IMR-90 (cell line): Measurements from ENCODE around the gene CWF19L2. TPM values are rescaled to one million over a fixed set of nuclear protein-coding genes. Genes with fewer than 3 reads are reported as not detected.

Experiments
- ATAC-seq: fragments of 200-7000 bp; cut with Tn5 transposase; 2 replicates; pipeline ENCODE4 v1.9.1; 2020; ENCODE audit warnings: low read depth, mild to moderate bottlenecking, moderate library complexity
- BruUV-seq: library from RNA; stranded (reverse); fragments of 400-500 nt; replicated peaks from 2 replicates; lab custom pipeline; 2021; lab: Mats Ljungman, UMichigan
- CTCF ChIA-PET: fragments of 300-600 bp; formaldehyde crosslinking; extraction: SDS; loops from one replicate; lab custom pipeline; 2021; ENCODE audit warnings: antibody characterized with exemption; lab: Yijun Ruan, JAX
- POLR2A ChIA-PET: fragments of 300-600 bp; sonication (Branson Sonifier 250); formaldehyde crosslinking; loops from one replicate; lab custom pipeline; 2022; ENCODE audit warnings: antibody characterized with exemption; ENCODE audit not compliant: unreplicated experiment; lab: Charles Lee
- DNase-seq: peaks from one replicate; pipeline ENCODE4 v3.0.0; 2013
- H2AFZ ChIP-seq: replicated peaks from 2 replicates; pipeline ENCODE3; 2013; ENCODE audit warnings: low read length, mild to moderate bottlenecking; ENCODE audit not compliant: poor library complexity
- H2AK5ac ChIP-seq: 2 replicates; pipeline ENCODE4 v1.6.1; 2013; ENCODE audit warnings: low read depth, low read length, inconsistent platforms
- H2AK9ac ChIP-seq: replicated peaks from 2 replicates; pipeline ENCODE3; 2013; ENCODE audit warnings: mild to moderate bottlenecking, low read depth, low read length, moderate library complexity; ENCODE audit not compliant: poor library complexity
- H2BK120ac ChIP-seq: 2 replicates; pipeline ENCODE4 v1.6.1; 2013; ENCODE audit warnings: low read depth, low read length, inconsistent platforms
- H2BK15ac ChIP-seq: 3 replicates; pipeline ENCODE4 v1.6.1; 2013; ENCODE audit warnings: low read depth, low read length, inconsistent platforms
- H2BK20ac ChIP-seq: 2 replicates; pipeline ENCODE4 v1.6.1; 2013; ENCODE audit warnings: low read depth, mild to moderate bottlenecking, inconsistent platforms, low read length, moderate library complexity
- H2BK5ac ChIP-seq: 2 replicates; pipeline ENCODE4 v1.6.1; 2013; ENCODE audit warnings: mild to moderate bottlenecking, low read depth, low read length, inconsistent platforms; ENCODE audit not compliant: poor library complexity, severe bottlenecking
- H3K14ac ChIP-seq: replicated peaks from 2 replicates; pipeline ENCODE4 v1.6.1; 2013; ENCODE audit warnings: low read depth, low read length, inconsistent platforms
- H3K18ac ChIP-seq: 2 replicates; pipeline ENCODE4 v1.6.1; 2013; ENCODE audit warnings: low read depth, low read length, control low read depth
- H3K23ac ChIP-seq: 2 replicates; pipeline ENCODE4 v1.6.1; 2013; ENCODE audit warnings: low read depth, low read length, inconsistent platforms
- H3K27ac ChIP-seq: 2 replicates; pipeline ENCODE4 v1.5.1; 2013; ENCODE audit warnings: mild to moderate bottlenecking, control low read depth, low read length; ENCODE audit not compliant: insufficient read depth
- H3K27me3 ChIP-seq: 2 replicates; pipeline ENCODE4 v1.6.1; 2013; ENCODE audit warnings: low read length; ENCODE audit not compliant: control insufficient read depth, insufficient read depth
- H3K36me3 ChIP-seq: 2 replicates; pipeline ENCODE4 v1.6.1; 2013; ENCODE audit warnings: low read length, mixed read lengths; ENCODE audit not compliant: control insufficient read depth, insufficient read depth
- H3K4ac ChIP-seq: 2 replicates; pipeline ENCODE4 v1.6.1; 2013; ENCODE audit warnings: low read depth, low read length, inconsistent platforms
- H3K4me1 ChIP-seq: 2 replicates; pipeline ENCODE4 v1.6.1; 2013; ENCODE audit warnings: low read length, mixed read lengths; ENCODE audit not compliant: control insufficient read depth, insufficient read depth
- H3K4me2 ChIP-seq: 2 replicates; pipeline ENCODE4 v1.6.1; 2013; ENCODE audit warnings: low read depth, mild to moderate bottlenecking, control low read depth, low read length, moderate library complexity
- H3K4me3 ChIP-seq: 2 replicates; pipeline ENCODE4 v1.5.1; 2013; ENCODE audit warnings: low read depth, mild to moderate bottlenecking, control low read depth, low read length, moderate library complexity; ENCODE audit not compliant: insufficient read depth
- H3K56ac ChIP-seq: 2 replicates; pipeline ENCODE4 v1.6.1; 2013; ENCODE audit warnings: low read length, inconsistent platforms; ENCODE audit not compliant: insufficient read depth; ENCODE audit errors: extremely low read depth
- H3K79me1 ChIP-seq, 2 experiments: 2 replicates each; pipeline ENCODE4 v1.6.1; 2013; ENCODE audit warnings: low read length in 2 of 2, inconsistent platforms in 1 of 2, low read depth in 1 of 2
- H3K9ac ChIP-seq: 2 replicates; pipeline ENCODE4 v1.6.1; 2013; ENCODE audit warnings: low read depth, low read length, control low read depth
- H3K9me1 ChIP-seq: 2 replicates; pipeline ENCODE4 v1.6.1; 2013; ENCODE audit warnings: low read length, inconsistent platforms; ENCODE audit not compliant: insufficient read depth
- H3K9me3 ChIP-seq: 2 replicates; pipeline ENCODE4 v1.6.1; 2013; ENCODE audit warnings: low read length; ENCODE audit not compliant: control insufficient read depth, insufficient read depth
- H4K20me1 ChIP-seq: 2 replicates; pipeline ENCODE4 v1.6.1; 2013; ENCODE audit warnings: low read length, inconsistent platforms; ENCODE audit not compliant: insufficient read depth
- H4K5ac ChIP-seq: 2 replicates; pipeline ENCODE4 v1.6.1; 2013; ENCODE audit warnings: mild to moderate bottlenecking, low read depth, low read length, control low read depth
- H4K8ac ChIP-seq, 2 experiments: 2 replicates each; pipeline ENCODE4 v1.6.1; 2013; ENCODE audit warnings: low read depth in 2 of 2, low read length in 2 of 2, control low read depth in 1 of 2, inconsistent platforms in 1 of 2
- H4K91ac ChIP-seq: 2 replicates; pipeline ENCODE4 v1.6.1; 2013; ENCODE audit warnings: low read depth, low read length, inconsistent platforms; ENCODE audit not compliant: insufficient read depth
- BHLHE40 ChIP-seq: fragments of 150-350 bp; IDR thresholded peaks from 2 replicates; pipeline ENCODE4 v1.6.1; 2016; ENCODE audit warnings: mild to moderate bottlenecking, low read depth, low read length
- CEBPB ChIP-seq: IDR thresholded peaks from 2 replicates; pipeline ENCODE4 v1.6.1; 2012; ENCODE audit warnings: low read depth, low read length, improper control_type of control experiment
- CTCF ChIP-seq: conservative IDR thresholded peaks from 2 replicates; pipeline ENCODE4 v1.5.1; 2012; ENCODE audit warnings: mild to moderate bottlenecking, low read depth, low read length, improper control_type of control experiment
- ELK1 ChIP-seq: fragments of 150-350 bp; IDR thresholded peaks from 2 replicates; pipeline ENCODE4 v1.6.1; 2016; ENCODE audit warnings: low read depth, mild to moderate bottlenecking, low read length, moderate library complexity, borderline replicate concordance
- RAD21 ChIP-seq: IDR thresholded peaks from 2 replicates; pipeline ENCODE4 v1.6.1; 2012; ENCODE audit warnings: low read length, improper control_type of control experiment
- RCOR1 ChIP-seq: IDR thresholded peaks from 2 replicates; pipeline ENCODE4 v1.6.1; 2012; ENCODE audit warnings: mild to moderate bottlenecking, low read length, improper control_type of control experiment; ENCODE audit not compliant: insufficient replicate concordance
- SMC3 ChIP-seq: fragments of 150-350 bp; IDR thresholded peaks from 2 replicates; pipeline ENCODE4 v1.6.1; 2016; ENCODE audit warnings: low read depth, mild to moderate bottlenecking, antibody characterized with exemption, low read length, moderate library complexity
- WGBS, 2 experiments: methylation state at CpG; one replicate each; pipeline versions ENCODE4 v1.1.5 to v1.1.7; 2013; ENCODE audit warnings: missing lambda C conversion rate in 2 of 2; ENCODE audit not compliant: insufficient read length in 1 of 2; ENCODE audit errors: extremely low coverage in 2 of 2; 5-methylcytosine and 5-hydroxymethylcytosine counted together
- dilution Hi-C: fragments of 300-500 bp; cut with HindIII; formaldehyde crosslinking; loops from one replicate; pipeline ENCODE4 v1.14.3; 2018; ENCODE audit warnings: low sequenced_read_pairs; ENCODE audit not compliant: unreplicated experiment
- in situ Hi-C: fragments of 300-500 bp; cut with MboI; formaldehyde crosslinking; loops from 3 replicates; pipeline ENCODE4 v1.14.3; 2019; ENCODE audit warnings: low sequenced_read_pairs, inconsistent platforms, mixed read lengths
- intact Hi-C: fragments of 100-400 bp; cut with micrococcal nuclease; formaldehyde crosslinking; loops from 2 replicates; pipeline ENCODE4 v1.10.0; 2022
- polyA plus RNA-seq, 3 experiments: library from polyadenylated mRNA; depleted of rRNA; stranded (reverse); fragments of >200 nt; gene quantifications; 2 replicates each; pipeline ENCODE4 v1.2.3, GENCODE V29; 2012; ENCODE audit warnings: low replicate concordance in 1 of 3
- total RNA-seq: library from RNA; depleted of rRNA; stranded (reverse); fragments of >200 nt; gene quantifications from 2 replicates; pipeline ENCODE4 v1.2.3, GENCODE V29; 2012

The CWF19L2 gene
- total and polyA plus RNA-seq, 2 of the 4 experiments (the other 2 are of a cell fraction), result 1.7 to 3.8 TPM

GRCh38 chr11:107359701-107360100 is 97.9 kb downstream of the CWF19L2 start:
- no peak overlapping the region for H3K18ac ChIP-seq
- no peaks in the 10 kb centered on the region for H3K27me3 ChIP-seq
- TF ChIP-seq CEBPB, result no peak
- TF ChIP-seq CTCF, result no peak
- TF ChIP-seq RCOR1, result no peak
- no peak for TF ChIP-seq BHLHE40
- no peak for TF ChIP-seq RAD21
- TF ChIP-seq ELK1, result no peak
- no peak for TF ChIP-seq SMC3
- no TSS peak for BruUV-seq
- no peak overlapping the region for H2BK15ac ChIP-seq
- H3K36me3 ChIP-seq, result no peaks in the 10 kb centered on the region
- no peak overlapping the region for H2AFZ ChIP-seq
- H3K4me2 ChIP-seq, result no peak overlapping the region
- H3K79me1 ChIP-seq, result no peaks in the 10 kb centered on the region
- no peak for ATAC-seq
- H2BK5ac ChIP-seq, result no peak overlapping the region
- no peak overlapping the region for H3K4me3 ChIP-seq
- no peak overlapping the region for H2BK120ac ChIP-seq
- no peak overlapping the region for H3K27ac ChIP-seq
- H4K91ac ChIP-seq, result no peak overlapping the region
- no peak overlapping the region for H3K23ac ChIP-seq
- H3K9me1 ChIP-seq, result no peaks in the 10 kb centered on the region
- H3K4ac ChIP-seq, result no peak overlapping the region
- in situ Hi-C loops, result no loop called here
- dilution Hi-C loops, result no loop called here
- H3K9ac ChIP-seq, result no peak overlapping the region
- WGBS, 2 experiments, result no CpG with 5 or more reads among the region's 4 CpGs
- ChIA-PET POLR2A (no interaction called here), CTCF (no interaction called here)
- H2BK20ac ChIP-seq, result no peak overlapping the region
- no peaks in the 10 kb centered on the region for H3K9me3 ChIP-seq
- DNase-seq, result peak; percentile 14
- H4K5ac ChIP-seq, result no peak overlapping the region
- no peak overlapping the region for H3K14ac ChIP-seq
- H4K20me1 ChIP-seq, result no peaks in the 10 kb centered on the region
- H2AK9ac ChIP-seq, result no peak overlapping the region
- H3K4me1 ChIP-seq, result no peaks in the 10 kb centered on the region
- H3K56ac ChIP-seq, result no peak overlapping the region
- no peak overlapping the region for H2AK5ac ChIP-seq
- intact Hi-C loops, result no loop called here
- no peak overlapping the region for H4K8ac ChIP-seq
